CD4-positive, alpha-beta T cell treated with Interferon gamma for 1 hour (primary cell): ENCODE data around the gene CTIF.

Experiments used
- DNase-seq: peaks from one replicate; pipeline ENCODE4 v3.0.0-alpha.2; 2020

The CTIF gene

DNA sequence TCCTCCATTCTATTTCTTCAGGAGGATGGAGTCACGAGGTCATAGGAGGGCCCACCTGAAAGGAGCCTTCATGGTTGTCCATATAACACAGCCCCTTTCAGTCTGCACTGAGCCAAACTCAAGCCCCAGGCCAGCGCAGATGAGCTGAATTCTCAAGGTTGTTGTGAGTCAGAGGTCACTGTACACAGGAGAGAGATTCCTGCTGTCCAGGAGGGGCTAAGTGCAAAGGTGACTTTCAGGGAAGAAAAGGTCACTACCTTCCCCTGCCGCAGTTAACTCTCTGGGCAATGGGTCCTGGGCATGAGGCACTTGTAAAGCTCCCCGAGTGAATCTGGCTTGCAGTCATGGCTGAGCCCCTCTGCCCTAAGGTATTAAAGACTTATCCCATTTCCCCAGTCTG is 150.7 kb downstream of the CTIF start:
- DNase-seq = no peak

DNA sequence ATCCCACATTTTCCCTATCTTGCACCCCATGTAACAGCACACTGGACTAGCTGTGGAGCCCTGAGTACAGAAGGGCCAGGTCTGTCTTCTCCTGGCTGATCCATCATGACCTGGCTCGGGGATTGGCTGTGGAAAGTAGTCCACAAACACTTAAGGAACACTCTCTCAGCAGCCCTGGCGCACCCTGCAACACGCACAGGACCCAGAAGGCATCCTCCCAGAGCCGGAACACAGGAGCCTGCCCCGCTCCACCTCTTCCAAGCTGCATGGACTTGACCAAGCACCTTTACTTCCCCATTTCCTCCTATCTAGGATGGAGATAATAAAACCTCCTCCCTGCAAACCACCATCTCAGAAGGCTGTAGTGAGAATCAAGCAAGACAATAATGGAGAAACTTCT is 151.7 kb downstream of the CTIF start:
- DNase-seq = no peak

GRCh38 chr18:48693006-48693405 is 154.2 kb downstream of the CTIF start:
- DNase-seq = no peak

DNA sequence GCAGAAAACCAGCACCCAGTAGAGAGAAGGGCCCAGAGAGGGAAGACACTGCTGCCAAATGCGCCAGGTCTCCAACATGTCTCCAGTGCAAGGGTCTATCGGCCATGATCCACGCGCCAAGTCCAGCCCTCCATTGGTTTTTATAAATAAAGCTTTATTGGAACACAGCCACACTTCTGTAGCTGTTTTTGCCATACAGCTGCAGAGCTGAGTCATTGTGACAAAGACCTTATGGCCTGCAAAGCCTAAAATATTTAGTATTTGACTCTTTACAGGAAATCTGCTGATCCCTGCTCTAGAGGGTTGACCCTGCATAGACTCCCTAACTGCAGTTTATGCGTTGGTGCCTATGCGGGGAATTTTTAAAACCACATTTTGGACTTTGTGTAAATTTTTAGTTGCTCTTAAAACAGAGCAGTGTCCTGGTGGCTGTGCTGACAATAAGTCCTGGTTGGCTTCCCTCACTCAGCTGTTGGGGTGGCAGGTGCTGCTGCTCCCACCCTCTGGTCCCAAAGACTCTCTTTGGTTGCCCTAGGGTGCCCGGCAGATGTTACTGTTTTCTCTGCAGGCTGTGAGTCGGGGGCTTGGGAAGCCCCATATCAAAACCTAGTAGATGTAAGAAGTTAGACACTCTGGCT is 154.9 kb downstream of the CTIF start:
- DNase-seq = no peak

DNA sequence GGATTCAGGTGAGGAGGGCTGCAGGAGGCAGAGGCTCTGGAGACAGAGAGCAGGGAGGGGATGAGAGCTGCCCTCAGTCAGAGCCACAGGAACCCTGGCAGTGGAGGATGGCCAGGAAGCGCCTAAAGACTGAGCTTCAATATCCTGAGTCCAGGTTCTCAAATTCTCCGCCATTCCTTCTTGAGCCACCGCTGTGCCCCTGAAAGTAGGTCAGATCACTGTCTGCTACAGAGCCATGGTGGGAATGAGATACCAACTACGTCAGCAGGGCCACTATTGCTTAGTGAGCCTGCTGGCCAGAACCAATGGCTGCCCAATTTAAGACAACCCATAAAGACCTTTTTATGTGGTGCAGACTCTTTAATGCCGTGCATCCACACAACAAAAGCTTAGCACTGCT is 155.5 kb downstream of the CTIF start:
- DNase-seq = no peak

DNA sequence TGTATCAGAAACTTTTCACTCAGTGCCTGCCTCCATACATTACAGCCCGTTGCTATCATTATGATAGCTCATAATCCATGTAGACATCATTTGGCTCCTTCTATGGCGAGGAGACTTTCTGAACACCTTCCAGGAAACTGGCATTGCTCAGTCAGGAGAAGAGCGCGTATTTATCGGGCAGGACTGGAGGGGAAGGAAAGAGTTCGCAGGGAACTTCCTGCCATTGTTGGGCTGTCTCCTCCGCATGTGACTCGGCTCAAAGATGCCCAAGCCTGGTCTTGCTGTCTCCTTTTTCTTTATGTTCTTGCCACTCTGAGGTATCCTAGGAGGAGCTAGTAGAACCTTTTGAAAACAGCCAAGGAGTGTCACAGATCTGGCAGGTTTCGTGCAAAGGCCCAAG is 156.8 kb downstream of the CTIF start:
- no peak for DNase-seq

GRCh38 chr18:48696218-48696617 is 157.4 kb downstream of the CTIF start:
- DNase-seq = no peak

DNA sequence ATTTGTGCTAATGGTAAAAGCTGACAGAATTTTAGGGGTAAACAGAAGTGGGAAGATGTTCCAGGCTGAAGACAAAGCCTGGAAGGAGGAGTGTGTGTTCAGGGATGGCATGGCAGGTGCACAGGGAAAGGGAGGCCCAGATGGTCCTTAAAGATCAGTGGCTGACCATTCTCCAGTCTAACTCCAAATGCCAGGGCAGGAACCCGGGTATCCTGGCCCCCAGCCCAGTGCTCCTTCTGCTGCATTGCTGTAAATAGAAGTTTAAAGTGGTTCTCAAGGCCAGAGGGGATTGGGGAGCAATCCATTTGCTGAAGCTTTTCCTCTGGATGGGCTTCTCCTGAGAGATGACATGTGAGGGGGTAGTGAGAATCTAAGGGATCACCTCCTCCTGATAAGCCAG is 158.6 kb downstream of the CTIF start:
- DNase-seq = no peak

- no peak for DNase-seq
Measured at GRCh38 chr18:48698707-48699106, 159.9 kb downstream of the CTIF start.

- DNase-seq = no peak
Measured at GRCh38 chr18:48699761-48700160, 160.9 kb downstream of the CTIF start.

DNA sequence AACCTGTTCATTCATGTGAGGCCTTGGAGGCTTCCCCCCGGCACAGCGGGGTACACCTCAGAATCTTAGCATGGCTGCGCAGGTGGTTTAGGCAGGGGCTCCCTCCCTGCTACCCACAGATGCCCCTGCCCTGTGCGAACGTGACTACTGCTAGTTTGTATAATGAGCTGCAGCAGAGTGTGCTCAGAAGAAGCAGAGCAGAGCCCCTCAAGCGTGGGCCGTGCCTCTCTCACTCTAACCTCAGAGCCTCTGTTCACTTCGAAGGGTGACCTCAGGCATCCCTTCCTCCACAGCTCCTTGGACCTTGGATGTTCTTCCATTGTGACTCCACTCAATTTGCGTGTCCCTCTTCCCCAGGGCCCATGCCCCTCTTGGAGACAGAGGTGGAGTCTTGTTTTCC is 161.6 kb downstream of the CTIF start:
- DNase-seq = no peak

GRCh38 chr18:48702346-48703027 is 163.7 kb downstream of the CTIF start:
- no peak for DNase-seq

DNA sequence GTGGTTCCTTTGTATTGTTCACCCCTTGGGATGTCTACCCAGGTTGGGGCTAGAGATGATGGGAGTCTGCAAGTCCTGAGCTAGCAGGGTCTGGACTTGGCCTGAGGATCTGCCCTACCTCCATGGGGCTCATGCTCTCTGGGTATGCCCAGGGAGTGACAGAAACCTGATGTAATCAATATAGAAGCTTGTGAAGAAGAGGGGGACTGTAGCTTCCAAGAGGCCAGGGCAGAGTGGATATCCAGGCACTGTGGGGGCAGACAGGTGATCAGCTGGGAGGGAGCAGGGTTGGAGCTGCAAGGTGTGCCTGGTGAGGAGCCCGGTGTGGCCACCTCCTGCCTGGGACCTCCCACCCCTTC is 164.2 kb downstream of the CTIF start:
- no peak for DNase-seq

DNA sequence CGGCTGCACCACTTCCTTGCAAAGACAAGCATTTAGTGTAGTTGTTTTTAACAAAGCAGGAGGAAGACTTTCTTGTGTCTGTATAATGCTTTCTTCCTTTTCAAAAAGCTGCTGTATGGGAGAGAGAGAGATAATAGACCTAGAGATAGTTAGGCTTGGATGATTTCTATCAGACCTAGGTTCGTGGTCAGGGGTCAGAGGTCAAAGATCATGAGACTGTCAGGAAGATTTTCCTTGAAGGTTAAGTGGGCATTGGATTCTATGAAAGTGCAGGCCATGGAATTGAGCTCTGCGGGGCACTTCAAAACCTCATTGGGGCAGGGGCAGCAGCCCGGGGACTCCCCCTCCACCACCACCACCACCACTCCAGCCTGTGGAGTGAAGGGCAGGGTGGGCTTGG is 164.6 kb downstream of the CTIF start:
- no peak for DNase-seq

GRCh38 chr18:48705043-48705442 is 166.2 kb downstream of the CTIF start:
- no peak for DNase-seq

GRCh38 chr18:48705531-48705930 is 166.7 kb downstream of the CTIF start:
- no peak for DNase-seq

DNA sequence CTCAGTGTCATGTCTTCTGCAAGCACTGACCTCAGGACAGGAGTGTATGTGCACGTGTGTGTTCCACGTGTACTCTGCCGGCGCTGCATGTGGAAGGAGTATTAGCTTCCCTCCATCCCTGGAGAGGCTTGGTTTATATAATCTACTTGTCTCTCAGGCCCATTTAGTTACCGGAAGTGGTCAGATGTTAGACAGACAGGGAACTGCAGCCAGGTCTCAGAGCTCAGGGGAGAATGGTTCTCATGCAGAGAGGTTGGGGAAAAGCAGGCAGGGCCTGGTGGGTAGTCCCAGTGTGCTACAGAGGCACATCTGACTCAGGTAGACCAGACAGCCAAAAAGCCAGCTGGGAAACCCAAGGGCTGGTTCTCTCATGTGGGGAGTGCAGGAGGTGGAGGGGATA is 167.9 kb downstream of the CTIF start:
- DNase-seq = no peak

DNA sequence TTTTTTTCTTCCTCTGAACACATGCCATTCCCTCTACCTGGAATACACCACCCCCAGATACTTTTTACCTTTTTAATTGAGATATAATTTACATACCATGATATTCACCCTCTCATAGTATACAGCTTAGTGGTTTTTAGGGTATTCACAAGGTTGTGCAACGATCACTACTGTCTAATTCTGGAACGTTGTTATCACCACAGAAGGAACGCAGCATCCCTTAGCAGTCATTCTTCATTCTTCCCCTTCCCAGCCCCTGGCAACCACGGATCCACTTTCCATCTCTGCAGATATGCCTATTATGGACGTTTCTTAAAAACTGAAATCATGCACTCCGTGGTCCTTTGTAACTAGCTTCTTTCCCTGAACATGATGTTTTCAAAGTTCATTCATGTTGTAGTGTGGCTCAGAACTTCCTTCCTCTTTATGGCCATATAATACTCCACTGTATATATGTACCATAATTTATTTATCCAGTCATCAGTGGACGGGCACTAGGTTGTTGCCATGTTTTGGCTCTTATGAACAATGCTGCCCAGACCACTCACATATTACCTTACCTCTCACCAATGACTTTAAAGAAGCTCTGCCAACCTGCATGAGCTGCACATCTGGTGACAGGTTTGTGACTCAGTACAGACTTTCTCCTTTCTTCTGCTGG is 168.9 kb downstream of the CTIF start:
- DNase-seq = no peak

- DNase-seq = no peak
Measured at GRCh38 chr18:48708807-48709206, 170.0 kb downstream of the CTIF start.

DNA sequence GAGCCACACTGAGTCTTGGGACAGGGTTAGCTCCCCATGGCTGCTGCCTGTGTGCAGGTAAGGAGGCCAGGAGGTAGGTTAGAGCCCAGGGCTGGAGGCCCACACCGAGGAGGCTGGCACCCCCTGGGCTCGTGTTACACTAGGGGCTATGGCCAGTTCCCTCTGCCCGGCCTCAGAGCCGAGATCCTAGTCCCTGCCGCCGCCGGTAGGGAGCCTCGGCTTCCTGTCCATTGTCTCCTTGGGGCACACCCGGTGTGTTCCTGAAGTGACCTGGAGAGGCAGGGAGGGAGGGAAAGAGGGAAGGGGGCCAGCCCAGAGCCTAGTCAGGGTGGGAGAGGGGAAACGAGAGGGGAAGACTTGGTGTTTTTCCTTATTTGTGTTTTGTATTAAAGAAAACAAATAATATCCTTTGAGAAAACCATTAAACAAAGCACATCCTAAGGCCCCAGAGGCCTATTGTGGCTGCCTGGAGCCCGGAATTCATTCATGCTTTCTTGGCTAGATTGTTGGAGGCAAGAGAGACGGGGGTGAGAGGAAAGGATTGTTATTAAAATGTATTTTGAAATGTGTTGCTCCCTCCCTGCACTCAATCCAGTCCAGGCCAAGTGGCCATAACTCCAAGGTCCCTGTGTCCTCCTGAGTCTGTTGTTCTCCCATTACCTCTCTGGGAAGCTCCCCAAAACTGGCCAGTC is 170.7 kb downstream of the CTIF start:
- no peak for DNase-seq

DNA sequence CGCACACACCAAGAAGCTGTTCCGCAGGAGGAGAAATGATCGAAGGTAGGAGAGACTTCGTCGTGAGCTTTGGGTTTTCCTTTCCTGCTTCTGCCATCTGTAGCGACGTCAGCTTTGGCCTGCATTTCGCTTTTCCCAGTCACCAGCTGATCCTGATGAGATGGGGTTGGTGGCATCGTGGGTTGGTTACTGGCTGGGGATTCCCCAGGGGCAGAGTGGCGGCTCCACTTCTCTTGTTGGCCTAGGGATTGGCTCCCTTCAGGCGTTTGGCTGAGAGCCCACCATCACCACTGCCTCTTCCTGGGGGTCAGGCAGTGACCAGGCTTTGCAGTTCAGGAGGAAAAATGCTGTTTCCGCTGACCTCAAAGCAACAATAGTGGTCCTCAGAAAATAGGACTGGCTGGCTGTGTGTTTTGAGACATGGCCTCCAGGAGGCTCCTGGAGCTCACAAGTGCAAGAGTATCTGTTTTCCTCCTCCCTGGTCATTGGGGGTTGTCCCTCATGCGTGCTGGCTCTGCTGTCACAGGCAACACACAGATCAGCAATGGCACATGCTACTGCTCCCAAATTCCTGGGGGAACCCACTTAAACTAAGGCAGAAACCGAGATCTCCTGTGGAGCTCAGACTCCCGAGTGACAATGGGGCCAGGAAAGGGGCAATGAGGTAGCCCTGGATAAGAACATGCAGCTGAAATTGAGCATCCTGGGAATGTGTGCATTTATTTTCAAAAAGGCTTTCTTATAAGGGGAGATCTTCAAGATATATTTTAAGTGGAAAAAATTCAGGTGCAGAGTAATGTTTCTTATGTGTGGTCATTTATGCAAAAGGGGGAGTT is 173.0 kb downstream of the CTIF start:
- DNase-seq = peak; percentile 11

DNA sequence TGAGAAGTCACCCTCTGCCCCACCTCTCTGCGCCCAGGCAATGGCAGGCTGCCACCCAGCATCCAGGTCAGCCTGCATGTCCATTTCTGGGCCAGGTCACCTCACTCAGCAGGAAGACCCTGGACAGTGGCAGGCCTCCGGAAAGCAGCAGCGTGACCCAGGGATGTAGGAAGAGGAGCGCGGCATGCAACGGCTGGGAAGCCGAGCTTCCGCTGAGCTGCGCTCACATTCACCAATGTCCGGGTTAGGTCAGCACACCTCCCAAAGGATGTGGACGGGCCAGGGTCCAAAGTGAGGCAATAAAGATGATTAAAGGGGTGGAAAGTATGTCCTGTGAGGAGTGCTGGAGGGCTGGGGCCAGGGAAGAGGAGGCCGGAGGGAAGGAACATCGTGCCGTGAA is 174.5 kb downstream of the CTIF start:
- no peak for DNase-seq

DNA sequence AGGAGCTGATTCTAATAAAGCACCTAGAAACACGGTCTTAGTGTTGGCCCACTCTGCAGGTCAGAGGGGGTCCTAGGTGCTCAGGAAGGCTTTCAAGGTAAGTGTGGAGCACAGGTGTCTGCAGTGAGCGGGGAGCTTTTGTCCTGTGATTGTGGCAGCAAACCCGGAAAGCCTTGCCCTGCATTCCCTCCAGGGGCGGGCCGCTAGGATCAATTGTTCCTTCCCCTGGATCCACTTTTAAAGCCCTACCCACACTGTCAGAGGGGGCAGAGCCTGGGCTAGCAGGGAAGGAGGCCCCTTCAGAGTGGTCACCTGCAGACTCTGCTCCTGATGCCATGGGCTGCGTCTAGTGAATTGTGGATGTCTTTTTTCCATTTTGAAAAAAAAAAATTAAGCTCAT is 176.0 kb downstream of the CTIF start:
- no peak for DNase-seq
